PC-9 (cell line): ENCODE data around the gene SGMS1.

Source experiments
- EZH2 ChIP-seq: fragments of 200-600 bp; sonication (generic); IDR thresholded peaks from 2 replicates; pipeline ENCODE4 v1.8.0; 2017; ENCODE audit warnings: antibody characterized with exemption, low read depth
- TF ChIP-seq, protein P1 (sequence below): fragments of 200-600 bp; sonication (generic); conservative IDR thresholded peaks from 2 replicates; pipeline ENCODE4 v1.6.1; 2017; ENCODE audit warnings: mixed run types, antibody characterized with exemption, mild to moderate bottlenecking, moderate library complexity

DNA sequence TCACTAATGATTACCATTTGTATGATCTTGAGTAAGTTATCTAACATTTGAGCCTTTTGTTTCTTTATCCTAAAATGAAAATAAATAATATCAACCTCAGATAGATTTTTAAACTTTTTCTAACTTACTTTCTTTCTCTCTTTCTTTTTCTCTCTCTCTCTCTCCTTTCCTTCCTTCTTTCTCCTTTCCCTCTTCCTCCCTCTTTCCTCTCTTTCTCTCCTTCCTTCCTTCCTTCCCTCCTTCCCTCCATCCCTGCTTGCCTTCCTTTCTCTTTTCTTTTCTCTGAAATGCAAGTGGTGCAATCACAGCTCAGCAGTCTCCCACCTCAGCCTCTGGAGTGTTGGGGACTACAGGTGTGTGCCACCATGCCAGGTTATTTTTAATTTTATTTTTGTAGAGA, 239.5 kb downstream of the SGMS1 start:
- TF ChIP-seq, protein P1, sequence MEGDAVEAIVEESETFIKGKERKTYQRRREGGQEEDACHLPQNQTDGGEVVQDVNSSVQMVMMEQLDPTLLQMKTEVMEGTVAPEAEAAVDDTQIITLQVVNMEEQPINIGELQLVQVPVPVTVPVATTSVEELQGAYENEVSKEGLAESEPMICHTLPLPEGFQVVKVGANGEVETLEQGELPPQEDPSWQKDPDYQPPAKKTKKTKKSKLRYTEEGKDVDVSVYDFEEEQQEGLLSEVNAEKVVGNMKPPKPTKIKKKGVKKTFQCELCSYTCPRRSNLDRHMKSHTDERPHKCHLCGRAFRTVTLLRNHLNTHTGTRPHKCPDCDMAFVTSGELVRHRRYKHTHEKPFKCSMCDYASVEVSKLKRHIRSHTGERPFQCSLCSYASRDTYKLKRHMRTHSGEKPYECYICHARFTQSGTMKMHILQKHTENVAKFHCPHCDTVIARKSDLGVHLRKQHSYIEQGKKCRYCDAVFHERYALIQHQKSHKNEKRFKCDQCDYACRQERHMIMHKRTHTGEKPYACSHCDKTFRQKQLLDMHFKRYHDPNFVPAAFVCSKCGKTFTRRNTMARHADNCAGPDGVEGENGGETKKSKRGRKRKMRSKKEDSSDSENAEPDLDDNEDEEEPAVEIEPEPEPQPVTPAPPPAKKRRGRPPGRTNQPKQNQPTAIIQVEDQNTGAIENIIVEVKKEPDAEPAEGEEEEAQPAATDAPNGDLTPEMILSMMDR, result no peak
- TF ChIP-seq EZH2, result no peak
